AG04450 (cell line): ENCODE measurements around the gene SIPA1L3. TPM values are rescaled to one million over a fixed set of nuclear protein-coding genes. Genes with fewer than 3 reads are reported as not detected.

Source experiments
- CTCF ChIA-PET: fragments of 300-600, 350-600 bp; formaldehyde crosslinking; extraction: SDS; loops from one replicate; lab custom pipeline; 2022; ENCODE audit warnings: antibody characterized with exemption, inconsistent platforms; lab: Charles Lee
- POLR2A ChIA-PET: fragments of 350-600 bp; formaldehyde crosslinking; extraction: SDS; loops from one replicate; lab custom pipeline; 2021; ENCODE audit warnings: antibody characterized with exemption, inconsistent platforms; lab: Yijun Ruan, JAX
- DNase-seq: peaks from one replicate; pipeline ENCODE4 v3.0.0-alpha.2; 2011; ENCODE audit warnings: low read depth, low spot score
- H3K27ac ChIP-seq: one replicate; pipeline ENCODE4 v1.5.1; 2012; ENCODE audit warnings: low read depth, low read length, control low read depth
- H3K27me3 ChIP-seq: one replicate; pipeline ENCODE4 v1.6.0; 2012; ENCODE audit warnings: low read length; ENCODE audit not compliant: control insufficient read depth, insufficient read depth
- H3K4me3 ChIP-seq: 2 replicates; pipeline ENCODE4 v1.5.1; 2011; ENCODE audit warnings: mild to moderate bottlenecking, low read depth, low read length, control low read depth
- H3K9me3 ChIP-seq: 2 replicates; pipeline ENCODE4 v1.5.1; 2012; ENCODE audit warnings: low read length; ENCODE audit not compliant: control insufficient read depth, insufficient read depth
- CTCF ChIP-seq: IDR thresholded peaks from 2 replicates; pipeline ENCODE4 v1.5.1; 2011; ENCODE audit warnings: low read depth, low read length, control low read depth, inconsistent platforms
- polyA plus RNA-seq: library from polyadenylated mRNA; depleted of rRNA; stranded (reverse); fragments of >200 nt; gene quantifications from 2 replicates; pipeline ENCODE4 v1.2.3, GENCODE V29; 2011

SIPA1L3 gene
- polyA plus RNA-seq, 1 experiment, result 4.9 TPM

GRCh38 chr19:38148337-38148736 lies 241.3 kb downstream of the SIPA1L3 start:
- no peak for TF ChIP-seq CTCF
- Histone ChIP-seq H3K4me3 (no peak overlapping the region), H3K9me3 (no peaks in the 10 kb centered on the region), H3K27ac (no peak overlapping the region), H3K27me3 (no peaks in the 10 kb centered on the region)
- no peak for DNase-seq
- POLR2A ChIA-PET, result no interaction called here
- CTCF ChIA-PET, result interaction anchor here (0.6 to 0.7 kb wide), 2 partner anchors 13 to 170 kb away, joined by 3 to 4 read pairs; no protein-coding TSS in a partner anchor

- ChIA-PET POLR2A (no interaction called here), CTCF (interaction anchor here (0.5 to 0.9 kb wide), 3 partner anchors 15 to 51 kb away, joined by 3 to 7 read pairs (median 3); no protein-coding TSS in a partner anchor)
- Histone ChIP-seq H3K9me3 (no peaks in the 10 kb centered on the region), H3K27ac (no peak overlapping the region), H3K27me3 (no peaks in the 10 kb centered on the region), H3K4me3 (no peak overlapping the region)
- no peak for TF ChIP-seq CTCF
- no peak for DNase-seq
These were observed 242.7 kb downstream of the SIPA1L3 start for GRCh38 chr19:38149661-38150061.

GRCh38 chr19:38151242-38151641 lies 244.2 kb downstream of the SIPA1L3 start:
- no peak overlapping the region for H3K27ac ChIP-seq
- CTCF ChIA-PET, result interaction anchor here (2.1 kb wide), 1 partner anchor 9 kb away, joined by 9 read pairs; no protein-coding TSS in a partner anchor
- no peaks in the 10 kb centered on the region for H3K9me3 ChIP-seq
- no peak for DNase-seq
- H3K4me3 ChIP-seq, result no peak overlapping the region
- no peaks in the 10 kb centered on the region for H3K27me3 ChIP-seq
- POLR2A ChIA-PET, result no interaction called here
- no peak for TF ChIP-seq CTCF

- POLR2A ChIA-PET, result no interaction called here
- Histone ChIP-seq H3K9me3 (no peaks in the 10 kb centered on the region), H3K4me3 (no peak overlapping the region), H3K27me3 (no peaks in the 10 kb centered on the region), H3K27ac (peak overlapping the region; percentile 11)
- TF ChIP-seq CTCF, result no peak
- no peak for DNase-seq
- CTCF ChIA-PET, result no interaction called here
These were observed 245.7 kb downstream of the SIPA1L3 start for GRCh38 chr19:38152461-38153379.

GRCh38 chr19:38155453-38155852 lies 248.4 kb downstream of the SIPA1L3 start:
- no peak for DNase-seq

More at GRCh38 chr19:38155453-38155852, 248.4 kb downstream of the SIPA1L3 start:
- Histone ChIP-seq H3K4me3 (no peak overlapping the region), H3K27me3 (no peaks in the 10 kb centered on the region), H3K9me3 (no peaks in the 10 kb centered on the region), H3K27ac (no peak overlapping the region)
- ChIA-PET CTCF (no interaction called here), POLR2A (no interaction called here)
- TF ChIP-seq CTCF, result no peak
